Stimulated activated memory B cell treated with anti-CD40 and anti-IgM and Interleukin-4, amounts not matched to agents 10 μg/mL and 1 μg/mL and 100 μg/mL, for 72 hours (primary cell): Measurements from ENCODE around the gene PLEKHG2.
A peak's percentile ranks its signal among the peaks of the same experiment; 100 is the strongest.

ENCODE experiments used
- ATAC-seq: fragments of 150-1000 bp; cut with Tn5 transposase; 2 replicates; pipeline ENCODE4 v1.10.0; 2021
- H3K27ac Mint-ChIP-seq: one replicate; pipeline ENCODE4 v1.8.0; 2022; ENCODE audit warnings: mild to moderate bottlenecking, mixed read lengths
- H3K27me3 Mint-ChIP-seq: one replicate; pipeline ENCODE4 v1.8.0; 2022; ENCODE audit warnings: mixed read lengths
- H3K36me3 Mint-ChIP-seq: one replicate; pipeline ENCODE4 v1.8.0; 2022; ENCODE audit warnings: mixed read lengths
- H3K4me1 Mint-ChIP-seq: one replicate; pipeline ENCODE4 v1.8.0; 2022; ENCODE audit warnings: mixed read lengths
- H3K4me3 Mint-ChIP-seq: one replicate; pipeline ENCODE4 v1.8.0; 2022; ENCODE audit warnings: mild to moderate bottlenecking, moderate library complexity, mixed read lengths
- H3K9me3 Mint-ChIP-seq: one replicate; pipeline ENCODE4 v1.8.0; 2022; ENCODE audit warnings: mixed read lengths

The PLEKHG2 gene

DNA sequence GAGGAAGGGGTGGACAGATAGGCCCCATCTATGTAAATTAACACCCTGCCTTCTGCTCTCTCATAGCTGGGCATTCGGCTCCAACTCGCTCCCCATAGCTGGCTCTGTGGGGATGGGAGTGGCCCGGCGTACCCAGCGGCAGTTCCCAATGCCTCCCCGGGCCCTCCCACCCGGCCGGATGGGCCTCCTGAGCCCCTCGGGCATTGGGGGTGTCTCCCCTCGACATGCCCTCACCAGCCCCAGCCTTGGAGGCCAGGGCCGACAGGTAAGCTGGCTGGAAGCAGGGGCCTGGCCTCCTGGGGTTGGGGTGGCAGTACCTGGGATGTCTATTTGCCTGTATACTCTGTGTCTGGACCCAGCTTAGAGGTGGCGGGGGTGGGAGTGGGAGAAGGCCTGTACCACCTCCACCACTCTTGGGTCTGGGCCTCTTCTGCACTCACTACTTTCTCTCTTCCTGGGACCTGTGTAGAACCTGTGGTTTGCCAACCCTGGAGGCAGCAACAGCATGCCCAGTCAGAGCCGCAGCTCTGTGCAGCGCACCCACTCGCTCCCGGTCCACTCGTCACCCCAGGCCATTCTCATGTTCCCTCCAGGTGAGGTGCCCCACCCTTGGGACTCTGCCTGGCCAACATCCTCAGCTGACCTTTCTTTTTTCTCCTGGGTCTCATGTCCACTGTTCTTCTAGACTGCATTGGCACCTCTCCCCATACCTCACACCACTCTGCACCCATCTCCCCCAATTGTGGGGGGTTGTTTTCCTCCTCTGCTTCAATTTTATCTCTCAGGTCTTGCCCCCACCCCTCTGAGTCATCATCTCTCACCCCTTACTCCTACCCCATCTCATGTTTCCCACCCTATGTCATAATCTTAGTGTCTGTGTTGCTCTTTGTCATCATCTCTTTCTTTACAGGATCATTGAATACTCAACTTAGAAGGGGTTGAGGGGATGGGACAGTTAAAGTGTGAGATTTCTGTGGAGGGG lies 31.7 kb upstream of the PLEKHG2 start:
- peaks cover 7% of the 10 kb centered on the region for H3K4me1 Mint-ChIP-seq
- no peak overlapping the region for H3K4me3 Mint-ChIP-seq
- no peaks in the 10 kb centered on the region for H3K9me3 Mint-ChIP-seq
- no peaks in the 10 kb centered on the region for H3K27me3 Mint-ChIP-seq
- H3K27ac Mint-ChIP-seq = no peak overlapping the region
- peaks cover 77% of the 10 kb centered on the region for H3K36me3 Mint-ChIP-seq
- no peak for ATAC-seq

- Mint-ChIP-seq H3K27ac (peak overlapping the region; percentile 36), H3K27me3 (no peaks in the 10 kb centered on the region), H3K4me3 (no peak overlapping the region), H3K9me3 (no peaks in the 10 kb centered on the region), H3K4me1 (peaks cover 7% of the 10 kb centered on the region), H3K36me3 (peaks cover 76% of the 10 kb centered on the region)
- no peak for ATAC-seq
These were observed 30.4 kb upstream of the PLEKHG2 start for GRCh38 chr19:39381910-39382611.

DNA sequence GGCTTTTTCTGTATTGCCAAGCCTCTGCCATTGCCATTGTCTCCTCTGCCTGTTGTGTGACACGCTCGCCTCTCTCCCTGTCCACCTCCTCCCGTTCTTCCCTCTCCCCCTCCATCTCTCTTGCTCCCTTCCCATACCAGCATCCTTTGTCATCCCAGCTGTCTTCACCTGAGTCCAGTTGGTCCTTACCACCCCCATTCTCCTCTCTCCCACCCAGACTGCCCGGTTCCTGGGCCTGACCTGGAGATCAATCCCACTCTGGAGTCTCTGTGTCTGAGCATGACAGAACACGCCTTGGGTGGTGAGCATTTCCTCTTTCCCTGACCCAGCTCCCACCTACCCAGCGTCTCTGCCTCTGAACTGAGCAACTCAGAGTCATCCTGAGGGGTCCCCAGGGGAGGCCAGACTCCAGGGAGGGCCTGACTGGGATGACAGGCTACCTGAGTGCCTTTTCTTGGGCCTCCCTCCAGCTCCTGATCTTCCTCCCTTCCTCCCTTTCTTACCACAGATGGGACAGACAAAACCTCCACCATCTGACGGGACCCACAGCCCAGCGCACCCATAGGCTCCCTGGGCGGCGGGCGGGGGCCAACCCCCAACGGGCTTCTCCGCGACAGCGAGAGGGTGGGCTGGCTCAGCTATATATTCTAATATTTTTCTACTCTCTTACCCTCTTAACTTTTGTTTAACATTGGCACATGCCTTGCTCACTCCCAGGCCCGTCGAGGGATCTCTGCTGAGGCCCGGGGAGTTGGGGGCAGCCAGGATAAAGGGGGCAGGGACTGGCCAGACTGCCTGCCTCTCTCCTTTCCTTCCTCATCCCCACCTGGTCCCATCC lies 29.3 kb upstream of the PLEKHG2 start:
- no peak for ATAC-seq
- H3K4me3 Mint-ChIP-seq = no peak overlapping the region
- no peaks in the 10 kb centered on the region for H3K27me3 Mint-ChIP-seq
- H3K9me3 Mint-ChIP-seq = no peaks in the 10 kb centered on the region
- peaks cover 8% of the 10 kb centered on the region for H3K4me1 Mint-ChIP-seq
- peak overlapping the region; percentile 36 for H3K27ac Mint-ChIP-seq
- H3K36me3 Mint-ChIP-seq = peaks cover 68% of the 10 kb centered on the region

DNA sequence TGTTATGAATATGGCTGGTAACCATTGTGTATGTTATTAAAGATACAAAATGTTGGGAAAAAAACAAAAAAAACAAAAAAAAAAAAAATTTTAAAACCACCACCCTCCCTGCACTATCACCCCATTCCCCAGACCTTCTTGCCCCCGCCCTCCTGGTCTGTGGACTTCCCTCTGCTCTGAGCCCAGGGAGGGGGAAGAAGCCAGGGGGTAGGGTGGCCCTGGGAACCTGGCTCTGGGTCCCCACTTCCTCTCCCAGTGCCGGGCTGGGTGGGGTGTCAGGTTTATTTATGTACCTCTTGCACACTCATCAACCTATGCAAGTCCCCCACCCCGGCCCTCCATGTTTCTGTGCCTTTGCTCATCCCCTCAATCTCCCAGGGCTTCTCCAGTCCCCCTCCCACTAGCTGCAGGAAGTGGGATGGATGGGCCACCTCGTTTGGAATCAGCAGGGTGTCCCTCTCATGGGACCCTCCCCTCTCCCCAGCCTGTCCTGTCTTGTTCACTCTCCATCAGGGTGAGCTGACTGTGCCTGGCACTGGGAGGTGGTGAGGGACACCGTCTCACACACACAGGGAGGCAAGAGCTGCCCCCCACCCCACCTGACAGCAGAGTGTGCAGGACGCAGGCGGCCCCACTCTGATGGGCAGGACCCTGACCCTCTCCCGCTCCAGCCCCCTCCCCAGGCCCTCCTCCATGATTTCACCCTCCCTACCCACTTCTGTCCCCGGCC lies 27.5 kb upstream of the PLEKHG2 start:
- Mint-ChIP-seq H3K4me3 (no peak overlapping the region), H3K36me3 (peaks cover 70% of the 10 kb centered on the region), H3K27ac (no peak overlapping the region), H3K9me3 (no peaks in the 10 kb centered on the region), H3K27me3 (no peaks in the 10 kb centered on the region), H3K4me1 (peaks cover 25% of the 10 kb centered on the region)
- no peak for ATAC-seq

GRCh38 chr19:39385629-39386411 lies 26.6 kb upstream of the PLEKHG2 start:
- peaks cover 67% of the 10 kb centered on the region for H3K36me3 Mint-ChIP-seq
- H3K27me3 Mint-ChIP-seq = no peaks in the 10 kb centered on the region
- H3K4me3 Mint-ChIP-seq = no peak overlapping the region
- no peak overlapping the region for H3K27ac Mint-ChIP-seq
- no peak for ATAC-seq
- no peaks in the 10 kb centered on the region for H3K9me3 Mint-ChIP-seq
- peaks cover 30% of the 10 kb centered on the region for H3K4me1 Mint-ChIP-seq

DNA sequence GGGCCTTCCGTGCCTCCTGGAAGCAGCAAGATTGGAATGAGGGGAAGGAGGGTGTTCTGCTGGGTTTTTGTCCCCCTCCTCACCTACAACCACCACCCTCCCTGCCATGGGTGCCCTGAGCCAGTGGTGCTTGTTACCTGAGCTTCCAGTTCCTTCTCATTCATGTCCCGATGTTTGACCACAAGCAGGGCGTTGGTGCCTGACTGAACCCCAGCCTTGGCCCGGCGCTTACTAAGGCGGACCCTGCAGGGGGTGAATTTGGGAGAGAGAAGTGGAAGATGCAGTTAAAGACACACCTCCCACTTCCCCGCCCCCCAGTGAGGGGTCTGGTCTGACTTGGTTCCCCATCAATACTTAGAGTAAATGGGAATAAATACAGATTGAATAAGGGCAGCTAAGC lies 25.9 kb upstream of the PLEKHG2 start:
- Mint-ChIP-seq H3K27me3 (no peaks in the 10 kb centered on the region), H3K9me3 (no peaks in the 10 kb centered on the region), H3K36me3 (peaks cover 64% of the 10 kb centered on the region), H3K27ac (no peak overlapping the region), H3K4me1 (peaks cover 34% of the 10 kb centered on the region), H3K4me3 (no peak overlapping the region)
- no peak for ATAC-seq

DNA sequence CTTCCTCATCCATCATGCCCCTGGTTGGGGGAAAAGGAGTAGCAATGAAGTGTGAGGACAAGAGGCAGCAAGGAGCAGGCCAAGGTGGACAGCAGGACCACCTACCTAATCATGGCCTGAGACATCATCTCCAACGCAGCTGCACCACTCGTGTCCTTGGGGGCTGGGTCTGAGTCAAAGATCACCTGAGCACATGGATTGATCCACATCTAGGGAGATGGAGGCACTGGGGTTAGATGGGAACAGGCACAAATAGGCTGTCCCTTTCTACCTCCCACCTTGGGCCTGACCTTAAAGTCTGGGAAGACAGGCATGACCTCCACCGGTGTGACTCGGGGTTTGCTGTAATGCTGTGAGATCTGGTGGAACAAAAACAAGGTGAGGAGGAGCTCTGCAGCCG lies 23.8 kb upstream of the PLEKHG2 start:
- no peak for ATAC-seq
- H3K36me3 Mint-ChIP-seq = peaks cover 56% of the 10 kb centered on the region
- H3K4me1 Mint-ChIP-seq = peaks cover 46% of the 10 kb centered on the region
- H3K27me3 Mint-ChIP-seq = no peaks in the 10 kb centered on the region
- H3K27ac Mint-ChIP-seq = peak overlapping the region; percentile 96
- H3K9me3 Mint-ChIP-seq = no peaks in the 10 kb centered on the region
- no peak overlapping the region for H3K4me3 Mint-ChIP-seq

- H3K27me3 Mint-ChIP-seq = no peaks in the 10 kb centered on the region
- H3K4me1 Mint-ChIP-seq = peaks cover 48% of the 10 kb centered on the region
- H3K27ac Mint-ChIP-seq = peak overlapping the region; percentile 96
- no peak for ATAC-seq
- peaks cover 54% of the 10 kb centered on the region for H3K36me3 Mint-ChIP-seq
- peak overlapping the region; percentile 97 for H3K4me3 Mint-ChIP-seq
- no peaks in the 10 kb centered on the region for H3K9me3 Mint-ChIP-seq
These were observed 22.6 kb upstream of the PLEKHG2 start for GRCh38 chr19:39389631-39390414.

DNA sequence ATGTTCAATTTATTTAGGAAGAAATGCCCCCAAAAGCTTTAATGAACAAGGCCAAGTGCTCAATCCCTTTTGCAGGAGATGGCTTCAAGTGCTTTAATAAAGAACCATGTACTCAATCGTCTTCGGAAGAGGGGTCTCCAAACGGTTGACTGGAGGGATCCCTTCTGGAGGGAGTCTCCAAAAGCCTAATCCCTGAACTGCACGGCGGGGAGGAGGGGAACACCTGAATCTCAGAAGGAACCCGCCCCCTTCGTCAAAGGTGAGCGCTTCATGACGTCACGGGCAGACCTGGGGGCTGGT lies 22.1 kb upstream of the PLEKHG2 start:
- peak overlapping the region; percentile 97 for H3K4me3 Mint-ChIP-seq
- peaks cover 48% of the 10 kb centered on the region for H3K4me1 Mint-ChIP-seq
- peak overlapping the region; percentile 96 for H3K27ac Mint-ChIP-seq
- no peaks in the 10 kb centered on the region for H3K9me3 Mint-ChIP-seq
- H3K27me3 Mint-ChIP-seq = no peaks in the 10 kb centered on the region
- H3K36me3 Mint-ChIP-seq = peaks cover 54% of the 10 kb centered on the region
- ATAC-seq = no peak

- Mint-ChIP-seq H3K27ac (peak within 1 kb of the TSS; percentile 96), H3K27me3 (no peaks in the 10 kb centered on the region), H3K4me3 (peak within 1 kb of the TSS; percentile 97), H3K4me1 (peaks cover 53% of the 10 kb centered on the region), H3K36me3 (peaks cover 55% of the 10 kb centered on the region), H3K9me3 (no peaks in the 10 kb centered on the region)
- peak; percentile 99 for ATAC-seq
These were observed 21.6 kb upstream of the PLEKHG2 start, which contains the start of the genes MED29 and PAF1 for GRCh38 chr19:39390751-39391437. MED29 (plus strand) TSS chr19:39391378; CDS start chr19:39391423, 45 bp downstream. PAF1 (minus strand) TSS chr19:39391106; CDS start chr19:39390864, 242 bp downstream.

DNA sequence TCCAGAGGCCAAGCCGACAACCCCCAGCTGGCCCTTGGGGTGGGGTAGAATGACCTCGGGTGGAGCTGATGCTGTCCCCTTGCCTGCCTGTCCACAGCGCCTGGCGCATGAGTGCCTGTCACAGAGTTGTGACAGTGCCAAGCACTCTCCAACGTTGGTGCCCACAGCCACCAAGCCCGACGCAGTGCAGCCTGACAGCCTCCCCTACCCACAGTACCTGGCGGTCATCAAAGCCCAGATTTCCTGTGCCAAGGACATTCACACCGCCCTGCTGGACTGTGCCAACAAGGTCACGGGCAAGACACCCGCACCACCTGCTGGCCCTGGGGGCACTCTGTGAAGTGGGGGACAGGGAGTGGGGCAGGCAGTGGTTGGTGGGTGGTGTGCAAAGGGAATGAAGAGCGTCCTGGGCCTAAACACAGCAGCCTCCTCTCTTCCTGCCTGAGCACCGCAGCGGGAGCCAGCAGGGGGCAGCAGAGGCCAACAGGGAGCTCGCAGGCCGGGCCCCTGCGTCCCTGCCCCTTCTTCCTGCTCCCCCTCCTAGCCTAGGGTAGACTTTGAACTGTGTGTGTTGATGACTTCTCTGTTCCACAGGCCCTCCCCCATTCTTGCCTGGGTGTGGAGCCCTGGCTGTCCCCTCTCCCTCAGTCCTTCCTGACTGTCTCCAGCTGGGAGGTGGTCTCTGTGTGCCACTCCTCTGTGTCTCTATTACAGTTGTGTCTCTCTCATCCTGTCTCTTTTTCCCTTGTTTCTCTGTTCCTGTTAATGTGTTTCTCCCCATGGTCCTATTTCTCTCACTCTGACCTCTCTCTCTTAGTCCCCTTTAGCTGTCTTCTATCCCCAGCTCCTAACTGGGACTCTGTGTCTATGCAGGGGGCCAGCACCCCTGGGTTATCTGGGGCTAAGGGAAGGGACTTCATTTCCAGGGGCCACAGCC lies 14.8 kb upstream of the PLEKHG2 start:
- ATAC-seq = peak; percentile 78
- Mint-ChIP-seq H3K4me1 (peaks cover 73% of the 10 kb centered on the region), H3K4me3 (peak overlapping the region; percentile 30), H3K36me3 (peaks cover 41% of the 10 kb centered on the region), H3K27ac (peak overlapping the region; percentile 91), H3K27me3 (no peaks in the 10 kb centered on the region), H3K9me3 (no peaks in the 10 kb centered on the region)

- peaks cover 38% of the 10 kb centered on the region for H3K36me3 Mint-ChIP-seq
- ATAC-seq = peak; percentile 1
- peak overlapping the region; percentile 91 for H3K27ac Mint-ChIP-seq
- H3K4me3 Mint-ChIP-seq = peak overlapping the region; percentile 30
- H3K27me3 Mint-ChIP-seq = no peaks in the 10 kb centered on the region
- no peaks in the 10 kb centered on the region for H3K9me3 Mint-ChIP-seq
- H3K4me1 Mint-ChIP-seq = peaks cover 79% of the 10 kb centered on the region
These were observed 14.1 kb upstream of the PLEKHG2 start for GRCh38 chr19:39398297-39398864.
